HFFc6 (cell line): Measurements from ENCODE around the gene LRIT2. TPM values are rescaled to one million over a fixed set of nuclear protein-coding genes. Genes with fewer than 3 reads are reported as not detected.

Experiments
- DNase-seq: peaks from one replicate; pipeline ENCODE4 v3.0.0-alpha.2; 2018
- H3K27ac Mint-ChIP-seq: 2 replicates; pipeline ENCODE4 v1.8.0; 2020; ENCODE audit warnings: mild to moderate bottlenecking, mixed read lengths
- H3K27me3 Mint-ChIP-seq: 2 replicates; pipeline ENCODE4 v1.8.0; 2021; ENCODE audit warnings: mild to moderate bottlenecking, moderate library complexity, mixed read lengths; ENCODE audit not compliant: insufficient read depth
- H3K36me3 Mint-ChIP-seq: 2 replicates; pipeline ENCODE4 v1.8.0; 2021; ENCODE audit warnings: low read depth, mixed read lengths
- H3K4me1 Mint-ChIP-seq: 2 replicates; pipeline ENCODE4 v1.8.0; 2020; ENCODE audit warnings: low read depth, mixed read lengths
- H3K4me3 Mint-ChIP-seq: 2 replicates; pipeline ENCODE4 v1.8.0; 2020; ENCODE audit warnings: mild to moderate bottlenecking, moderate library complexity, mixed read lengths
- H3K9me3 Mint-ChIP-seq: 2 replicates; pipeline ENCODE4 v1.8.0; 2020; ENCODE audit warnings: mild to moderate bottlenecking, mixed read lengths
- CTCF ChIP-seq: fragments of 200-600 bp; sonication (generic); IDR thresholded peaks from 2 replicates; pipeline ENCODE4 v1.5.0; 2021; ENCODE audit warnings: antibody characterized with exemption, mild to moderate bottlenecking
- total RNA-seq, 6 experiments: library from RNA; stranded (reverse); fragmentation: NEBNext Ultra II Directional; extraction: Animal tissue kit (Norgen Biotek cat#: 25700); gene quantifications; 2 replicates in 1 of 6; 3 replicates in 5 of 6; pipeline ENCODE4 v1.2.3, GENCODE V29; 2021

The LRIT2 gene
- total RNA-seq, 6 experiments from 2014 or later = not detected

DNA sequence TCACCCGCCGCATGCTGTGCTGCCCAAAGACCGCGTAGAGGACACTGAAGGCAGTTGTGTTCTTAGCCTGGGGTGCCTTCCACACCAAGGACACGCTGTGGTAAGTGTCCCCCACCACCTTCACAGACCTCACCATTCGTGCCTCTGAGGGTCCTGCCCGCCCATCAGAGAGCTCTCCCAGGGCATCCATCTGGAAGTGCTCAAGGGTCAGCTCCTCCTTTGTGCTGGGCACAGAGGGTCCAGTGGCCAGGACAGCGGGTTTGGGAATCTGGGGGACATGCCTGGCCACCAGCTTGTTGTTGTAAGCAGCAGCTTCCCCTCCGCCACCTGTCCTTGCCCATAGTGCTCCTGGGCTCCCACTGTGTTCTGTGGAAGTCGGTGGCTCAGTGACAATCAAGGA lies 7.0 kb upstream of the LRIT2 start:
- peaks cover 15% of the 10 kb centered on the region for H3K27me3 Mint-ChIP-seq
- TF ChIP-seq CTCF = no peak
- no peaks in the 10 kb centered on the region for H3K9me3 Mint-ChIP-seq

GRCh38 chr10:84230359-84230758 lies 5.0 kb upstream of the LRIT2 start:
- Mint-ChIP-seq H3K4me3 (no peak overlapping the region), H3K27ac (no peak overlapping the region), H3K4me1 (no peaks in the 10 kb centered on the region), H3K36me3 (no peaks in the 10 kb centered on the region), H3K27me3 (peaks cover 10% of the 10 kb centered on the region), H3K9me3 (no peaks in the 10 kb centered on the region)
- DNase-seq = no peak
- TF ChIP-seq CTCF = no peak

More for the DNA sequence above, 7.0 kb upstream of the LRIT2 start:
- H3K27ac Mint-ChIP-seq = no peak overlapping the region
- no peaks in the 10 kb centered on the region for H3K4me1 Mint-ChIP-seq
- H3K4me3 Mint-ChIP-seq = no peak overlapping the region
- no peak for DNase-seq
- H3K36me3 Mint-ChIP-seq = no peaks in the 10 kb centered on the region

- no peaks in the 10 kb centered on the region for H3K9me3 Mint-ChIP-seq
- H3K36me3 Mint-ChIP-seq = no peaks in the 10 kb centered on the region
- no peak overlapping the region for H3K27ac Mint-ChIP-seq
- H3K4me3 Mint-ChIP-seq = no peak overlapping the region
- DNase-seq = no peak
- TF ChIP-seq CTCF = no peak
- peaks cover 6% of the 10 kb centered on the region for H3K27me3 Mint-ChIP-seq
- no peaks in the 10 kb centered on the region for H3K4me1 Mint-ChIP-seq
These were observed 2.5 kb upstream of the LRIT2 start for GRCh38 chr10:84227810-84228209.

DNA sequence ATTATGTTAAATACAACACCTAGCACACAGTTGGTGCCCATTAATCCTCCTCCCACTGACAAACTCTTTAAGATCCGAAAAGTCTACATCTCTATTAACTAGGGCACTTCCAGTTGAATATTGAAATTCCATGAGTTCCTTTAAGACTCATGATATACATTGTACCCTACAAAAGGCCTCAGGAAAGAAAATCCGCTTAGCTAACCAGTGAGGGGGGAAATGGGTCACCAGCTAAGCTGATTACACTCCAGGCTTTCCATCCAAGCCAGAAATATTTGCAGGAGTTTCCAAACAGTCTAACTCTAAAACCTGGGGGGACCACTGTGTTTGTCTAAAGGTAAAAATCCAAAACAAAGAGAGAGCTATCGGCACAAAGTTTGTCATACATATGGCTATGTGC lies 1.3 kb upstream of the LRIT2 start:
- no peak for TF ChIP-seq CTCF
- no peak for DNase-seq
- Mint-ChIP-seq H3K9me3 (no peaks in the 10 kb centered on the region), H3K27me3 (peaks cover 3% of the 10 kb centered on the region), H3K27ac (no peak overlapping the region), H3K4me3 (no peak overlapping the region), H3K4me1 (no peaks in the 10 kb centered on the region), H3K36me3 (no peaks in the 10 kb centered on the region)

DNA sequence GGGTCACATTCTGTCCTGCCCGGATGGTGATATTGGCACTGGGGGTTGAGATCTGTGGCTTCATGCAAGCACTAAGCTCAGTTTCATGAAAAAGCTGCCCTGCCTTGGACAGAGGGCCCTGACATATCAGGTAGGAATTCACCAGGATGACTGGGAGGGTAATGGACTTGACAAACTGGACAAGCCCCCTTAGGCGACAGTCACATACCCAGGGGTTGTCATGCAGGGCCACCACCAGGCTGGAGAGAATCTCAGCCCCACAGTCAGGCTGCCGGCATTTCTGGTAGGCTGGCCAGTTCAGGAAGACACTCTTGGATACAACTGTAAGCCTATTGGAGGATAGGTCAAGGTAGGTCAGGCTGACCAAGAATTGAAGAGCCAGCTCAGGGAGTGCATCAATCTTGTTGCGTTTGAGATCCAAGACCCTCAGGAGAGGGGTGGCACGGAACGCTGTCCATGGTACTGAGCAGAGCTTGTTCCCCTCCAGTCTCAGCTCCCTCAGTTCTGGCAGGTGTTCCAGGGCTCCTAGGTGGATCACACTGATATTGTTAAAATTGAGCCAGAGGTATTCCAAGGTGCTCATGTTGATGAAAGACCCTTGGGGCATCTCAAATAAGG lies 824 bp downstream of the LRIT2 start:
- Mint-ChIP-seq H3K4me3 (no peak overlapping the region), H3K27me3 (peaks cover 3% of the 10 kb centered on the region), H3K9me3 (no peaks in the 10 kb centered on the region), H3K4me1 (no peaks in the 10 kb centered on the region), H3K36me3 (no peaks in the 10 kb centered on the region), H3K27ac (no peak overlapping the region)
- no peak for DNase-seq
- no peak for TF ChIP-seq CTCF

DNA sequence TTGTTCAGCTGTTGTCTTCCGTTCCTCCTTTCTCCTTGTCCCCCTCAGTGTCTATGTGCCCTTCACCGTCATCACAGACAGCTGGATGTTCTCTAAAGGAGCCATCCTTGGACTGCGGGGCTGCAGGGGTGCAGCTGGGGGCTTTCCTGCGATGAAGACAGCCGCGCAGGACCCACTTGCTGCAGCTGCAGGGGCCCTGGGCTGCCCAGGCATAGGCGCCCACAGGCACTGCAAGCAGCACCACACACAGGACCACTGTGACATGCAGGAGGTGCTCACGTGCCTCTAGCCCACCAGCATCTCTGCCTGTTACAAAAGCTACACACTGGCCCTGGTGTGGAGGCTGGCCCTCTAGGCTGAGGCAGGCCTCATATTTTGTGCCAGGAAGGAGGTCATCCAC lies 3.4 kb downstream of the LRIT2 start:
- no peak overlapping the region for H3K27ac Mint-ChIP-seq
- peaks cover 5% of the 10 kb centered on the region for H3K27me3 Mint-ChIP-seq
- H3K4me3 Mint-ChIP-seq = no peak overlapping the region
- H3K36me3 Mint-ChIP-seq = no peaks in the 10 kb centered on the region
- no peaks in the 10 kb centered on the region for H3K4me1 Mint-ChIP-seq
- no peak for TF ChIP-seq CTCF
- H3K9me3 Mint-ChIP-seq = no peaks in the 10 kb centered on the region
- no peak for DNase-seq
